PC-9 (cell line): ENCODE results near the gene SMCO2.

Source experiments
- EZH2 ChIP-seq: fragments of 200-600 bp; sonication (generic); IDR thresholded peaks from 2 replicates; pipeline ENCODE4 v1.8.0; 2017; ENCODE audit warnings: antibody characterized with exemption, low read depth
- TF ChIP-seq, protein P1 (sequence below): fragments of 200-600 bp; sonication (generic); conservative IDR thresholded peaks from 2 replicates; pipeline ENCODE4 v1.6.1; 2017; ENCODE audit warnings: mixed run types, antibody characterized with exemption, mild to moderate bottlenecking, moderate library complexity

GRCh38 chr12:27449893-27450534 lies 3.5 kb downstream of the SMCO2 start:
- TF ChIP-seq, protein P1, sequence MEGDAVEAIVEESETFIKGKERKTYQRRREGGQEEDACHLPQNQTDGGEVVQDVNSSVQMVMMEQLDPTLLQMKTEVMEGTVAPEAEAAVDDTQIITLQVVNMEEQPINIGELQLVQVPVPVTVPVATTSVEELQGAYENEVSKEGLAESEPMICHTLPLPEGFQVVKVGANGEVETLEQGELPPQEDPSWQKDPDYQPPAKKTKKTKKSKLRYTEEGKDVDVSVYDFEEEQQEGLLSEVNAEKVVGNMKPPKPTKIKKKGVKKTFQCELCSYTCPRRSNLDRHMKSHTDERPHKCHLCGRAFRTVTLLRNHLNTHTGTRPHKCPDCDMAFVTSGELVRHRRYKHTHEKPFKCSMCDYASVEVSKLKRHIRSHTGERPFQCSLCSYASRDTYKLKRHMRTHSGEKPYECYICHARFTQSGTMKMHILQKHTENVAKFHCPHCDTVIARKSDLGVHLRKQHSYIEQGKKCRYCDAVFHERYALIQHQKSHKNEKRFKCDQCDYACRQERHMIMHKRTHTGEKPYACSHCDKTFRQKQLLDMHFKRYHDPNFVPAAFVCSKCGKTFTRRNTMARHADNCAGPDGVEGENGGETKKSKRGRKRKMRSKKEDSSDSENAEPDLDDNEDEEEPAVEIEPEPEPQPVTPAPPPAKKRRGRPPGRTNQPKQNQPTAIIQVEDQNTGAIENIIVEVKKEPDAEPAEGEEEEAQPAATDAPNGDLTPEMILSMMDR: no peak
- TF ChIP-seq EZH2: no peak
